HCT116 (cell line): ENCODE data around the gene ZNF808. TPM values are rescaled to one million over a fixed set of nuclear protein-coding genes. Genes with fewer than 3 reads are reported as not detected.

Source experiments
- ATAC-seq: fragments of 200-7000 bp; cut with Tn5 transposase; 2 replicates; pipeline ENCODE4 v1.9.1; 2020; ENCODE audit warnings: mild to moderate bottlenecking, moderate library complexity
- BruUV-seq: library from RNA; stranded (reverse); fragments of 400-500 nt; replicated peaks from 2 replicates; lab custom pipeline; 2021; lab: Mats Ljungman, UMichigan
- CTCF ChIA-PET: fragments of 300-600 bp; sonication (Branson Sonifier 250); formaldehyde crosslinking; loops from one replicate; lab custom pipeline; 2021; ENCODE audit warnings: antibody characterized with exemption; lab: Charles Lee
- POLR2A ChIA-PET: fragments of 300-600, 350-600 bp; sonication (Branson Sonifier 250); formaldehyde crosslinking; loops from one replicate; lab custom pipeline; 2021; ENCODE audit warnings: antibody characterized with exemption; lab: Charles Lee
- RAD21 ChIA-PET, 2 experiments: fragments of 300-600 bp; sonication (Branson Sonifier 250); formaldehyde crosslinking; loops; one replicate each; lab custom pipeline; 2023; ENCODE audit warnings: low total read pairs in 2 of 2; ENCODE audit not compliant: uncharacterized antibody in 2 of 2, unreplicated experiment in 2 of 2, low non-redundant PET in 1 of 2; lab: Charles Lee
- DNase-seq: peaks from one replicate; pipeline ENCODE4 v3.0.0-alpha.2; 2010; ENCODE audit warnings: low read depth, low spot score
- H2AFZ ChIP-seq: fragments of 200-600 bp; shearing (Covaris generic), sonication (generic); 2 replicates; pipeline ENCODE4 v1.6.1; 2017; ENCODE audit warnings: low read depth, mixed run types, mixed read lengths, antibody characterized with exemption, low read length; ENCODE audit not compliant: poor library complexity, severe bottlenecking
- H3K27ac ChIP-seq: 2 replicates; pipeline ENCODE4 v1.5.1; 2012; ENCODE audit warnings: low read depth, low read length
- H3K27me3 ChIP-seq: fragments of 200-600 bp; sonication (generic); 2 replicates; pipeline ENCODE4 v1.6.1; 2016; ENCODE audit warnings: mixed run types, low read length, mixed read lengths; ENCODE audit not compliant: insufficient read depth
- H3K36me3 ChIP-seq, 2 experiments: fragments of 200-500 bp in 1 of 2; fragments of 200-600 bp in 1 of 2; sonication (Bioruptor generic) in 1 of 2; sonication (generic) in 1 of 2; 2 replicates each; pipeline versions ENCODE4 v1.5.1 to v1.6.1; 2014 to 2016; ENCODE audit warnings: low read length in 2 of 2, inconsistent platforms in 1 of 2, mixed read lengths in 1 of 2, mixed run types in 1 of 2; ENCODE audit not compliant: insufficient read depth in 2 of 2, control insufficient read depth in 1 of 2
- H3K4me1 ChIP-seq, 2 experiments: fragments of 200-600 bp in 1 of 2; sonication (generic) in 1 of 2; 2 replicates each; pipeline versions ENCODE4 v1.5.1 to v1.6.1; 2012 to 2017; ENCODE audit warnings: low read length in 2 of 2, inconsistent platforms in 1 of 2, mild to moderate bottlenecking in 1 of 2, mixed read lengths in 1 of 2, mixed run types in 1 of 2, moderate library complexity in 1 of 2; ENCODE audit not compliant: insufficient read depth in 2 of 2, control insufficient read depth in 1 of 2
- H3K4me2 ChIP-seq: fragments of 200-600 bp; sonication (generic); 2 replicates; pipeline ENCODE4 v1.6.1; 2017; ENCODE audit warnings: mixed run types, low read length, mixed read lengths
- H3K4me3 ChIP-seq, 2 experiments: fragments of 200-600 bp in 1 of 2; sonication (generic) in 1 of 2; replicated peaks in 1 of 2; 2 replicates each; pipeline ENCODE4 v1.5.1; 2011 to 2016; ENCODE audit warnings: low read length in 2 of 2, control low read depth in 1 of 2, low read depth in 1 of 2, mild to moderate bottlenecking in 1 of 2, mixed read lengths in 1 of 2, mixed run types in 1 of 2
- H3K79me2 ChIP-seq: fragments of 200-600 bp; sonication (generic); 2 replicates; pipeline ENCODE4 v1.6.1; 2017; ENCODE audit warnings: mild to moderate bottlenecking, mixed run types, low read length, moderate library complexity, mixed read lengths; ENCODE audit not compliant: insufficient read depth
- H3K9ac ChIP-seq: fragments of 200-600 bp; sonication (generic); 2 replicates; pipeline ENCODE4 v1.6.1; 2016; ENCODE audit warnings: low read length, mixed read lengths
- H3K9me2 ChIP-seq: fragments of 200-600 bp; sonication (generic), shearing (Covaris generic); 2 replicates; pipeline ENCODE4 v1.6.1; 2017; ENCODE audit warnings: mixed run types, mild to moderate bottlenecking, moderate library complexity; ENCODE audit not compliant: insufficient read depth
- H3K9me3 ChIP-seq, 2 experiments: fragments of 200-500 bp in 1 of 2; fragments of 200-600 bp in 1 of 2; sonication (Bioruptor generic) in 1 of 2; sonication (generic) in 1 of 2; 2 replicates each; pipeline ENCODE4 v1.6.1; 2014 to 2017; ENCODE audit warnings: low read length in 2 of 2, mixed read lengths in 2 of 2, inconsistent platforms in 1 of 2, low read depth in 1 of 2, mild to moderate bottlenecking in 1 of 2, mixed run types in 1 of 2, moderate library complexity in 1 of 2; ENCODE audit not compliant: control insufficient read depth in 1 of 2, insufficient read depth in 1 of 2
- H4K20me1 ChIP-seq: fragments of 200-600 bp; sonication (generic), shearing (Covaris generic); 2 replicates; pipeline ENCODE4 v1.6.1; 2017; ENCODE audit warnings: mixed run types, mild to moderate bottlenecking, moderate library complexity; ENCODE audit not compliant: insufficient read depth
- CBX3 ChIP-seq: IDR thresholded peaks from 2 replicates; pipeline ENCODE4 v1.6.1; 2012; ENCODE audit warnings: low read depth
- CEBPB ChIP-seq: IDR thresholded peaks from 2 replicates; pipeline ENCODE4 v1.6.1; 2012; ENCODE audit warnings: low read depth
- CTCF ChIP-seq, 3 experiments: fragments of 200-600 bp in 1 of 3; sonication (generic) in 1 of 3; IDR thresholded peaks in 2 of 3; conservative IDR thresholded peaks in 1 of 3; 2 replicates each; pipeline ENCODE4 v1.5.1; 2012 to 2017; ENCODE audit warnings: low read depth in 2 of 3, low read length in 2 of 3, antibody characterized with exemption in 1 of 3, borderline replicate concordance in 1 of 3, control low read depth in 1 of 3, mild to moderate bottlenecking in 1 of 3, mixed read lengths in 1 of 3, mixed run types in 1 of 3, moderate library complexity in 1 of 3; ENCODE audit not compliant: insufficient read depth in 1 of 3
- EZH2phosphoT487 ChIP-seq: fragments of 200-600 bp; IDR thresholded peaks from 2 replicates; pipeline ENCODE4 v1.6.1; 2018; ENCODE audit warnings: antibody characterized with exemption, borderline replicate concordance
- FOSL1 ChIP-seq: IDR thresholded peaks from 2 replicates; pipeline ENCODE4 v1.6.1; 2012; ENCODE audit warnings: low read depth
- JUND ChIP-seq: IDR thresholded peaks from 2 replicates; pipeline ENCODE4 v1.6.1; 2012
- POLR2A ChIP-seq: IDR thresholded peaks from 2 replicates; pipeline ENCODE4 v1.7.0; 2011; ENCODE audit warnings: borderline replicate concordance; ENCODE audit not compliant: insufficient read depth, insufficient read length; ENCODE audit errors: extremely low read depth
- POLR2AphosphoS5 ChIP-seq: IDR thresholded peaks from 2 replicates; pipeline ENCODE4 v1.6.1; 2011; ENCODE audit warnings: mild to moderate bottlenecking, low read depth, low read length, moderate library complexity
- RAD21 ChIP-seq: IDR thresholded peaks from 2 replicates; pipeline ENCODE4 v1.6.1; 2012; ENCODE audit warnings: low read depth, mild to moderate bottlenecking
- SIN3A ChIP-seq: IDR thresholded peaks from 2 replicates; pipeline ENCODE4 v1.6.1; 2012; ENCODE audit warnings: low read depth
- SRF ChIP-seq: IDR thresholded peaks from 2 replicates; pipeline ENCODE4 v1.6.1; 2012; ENCODE audit warnings: low read depth
- TCF7L2 ChIP-seq: IDR thresholded peaks from 2 replicates; pipeline ENCODE4 v1.7.0; 2011; ENCODE audit warnings: borderline replicate concordance, inconsistent platforms; ENCODE audit not compliant: insufficient read depth, insufficient read length; ENCODE audit errors: extremely low read depth
- YY1 ChIP-seq: IDR thresholded peaks from 2 replicates; pipeline ENCODE4 v1.6.1; 2011; ENCODE audit warnings: low read length, low read depth, moderate library complexity, mild to moderate bottlenecking; ENCODE audit not compliant: insufficient replicate concordance; ENCODE audit errors: extremely low read depth
- ZFX ChIP-seq: fragments of 450-650 bp; IDR thresholded peaks from 2 replicates; pipeline ENCODE4 v1.6.1; 2017
- ZNF274 ChIP-seq: fragments of 200-500 bp; sonication (Bioruptor generic); IDR thresholded peaks from 2 replicates; pipeline ENCODE4 v1.6.1; 2014; ENCODE audit warnings: mild to moderate bottlenecking, low read depth, low read length, inconsistent platforms
- intact Hi-C: fragments of 100-400 bp; cut with micrococcal nuclease; formaldehyde crosslinking; loops from 2 replicates; pipeline ENCODE4 v1.10.0; 2022
- total RNA-seq: library from RNA; stranded (reverse); gene quantifications from one replicate; pipeline ENCODE4 v1.2.1, GENCODE V29; 2021; ENCODE audit not compliant: unreplicated experiment
- TF ChIP-seq, protein P1 (sequence below): IDR thresholded peaks from 2 replicates; pipeline ENCODE4 v1.6.1; 2012

Gene ZNF808
- total RNA-seq, 1 experiment from 2014 or later, result 15.4 TPM

GRCh38 chr19:52566121-52566520 is 38.7 kb downstream of the ZNF808 start:
- Histone ChIP-seq H3K4me2 (no peak overlapping the region), H3K27me3 (no peaks in the 10 kb centered on the region), H2AFZ (no peak overlapping the region), H4K20me1 (no peaks in the 10 kb centered on the region), H3K4me3 (no peak overlapping the region), H3K4me1 (peaks cover 0 to 18% of the 10 kb centered on the region in 2 experiments; a peak in 2 of 4 replicates), H3K27ac (no peak overlapping the region), H3K79me2 (no peaks in the 10 kb centered on the region), H3K9ac (no peak overlapping the region), H3K9me2 (no peaks in the 10 kb centered on the region), H3K36me3 (no peaks in the 10 kb centered on the region), H3K9me3 (peaks cover 6 to 26% of the 10 kb centered on the region in 2 experiments; a peak in 2 of 4 replicates)
- intact Hi-C loops, result no loop called here
- no TSS peak for BruUV-seq
- ChIA-PET RAD21 (no interaction called here), POLR2A (no interaction called here), CTCF (no interaction called here)
- TF ChIP-seq ZNF274 (no peak), RAD21 (no peak), SRF (no peak), SIN3A (no peak), POLR2A (no peak), FOSL1 (no peak), JUND (no peak), ZFX (no peak), TCF7L2 (no peak), YY1 (no peak), POLR2AphosphoS5 (no peak), CBX3 (no peak), CEBPB (no peak), EZH2phosphoT487 (no peak), CTCF (IDR thresholded peaks at IDR 0.05 in 2 of 3, conservative IDR thresholded peaks at IDR 0.05 in 1 of 3; ENCODE audit: borderline replicate concordance in 1 of 3, insufficient read depth in 1 of 3, low read depth in 2 of 3, low read length in 2 of 3) (no peak)
- TF ChIP-seq, protein P1, sequence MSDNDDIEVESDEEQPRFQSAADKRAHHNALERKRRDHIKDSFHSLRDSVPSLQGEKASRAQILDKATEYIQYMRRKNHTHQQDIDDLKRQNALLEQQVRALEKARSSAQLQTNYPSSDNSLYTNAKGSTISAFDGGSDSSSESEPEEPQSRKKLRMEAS, result no peak
- DNase-seq (no peak), ATAC-seq (no peak)
